DLD1 (cell line): ENCODE results near the gene SHMT1.

Experiments
- in situ Hi-C: cut with HindIII; loops from 2 replicates; pipeline ENCODE4 v1.10.0; 2017; ENCODE audit warnings: low sequenced_read_pairs

SHMT1 gene

GRCh38 chr17:18291718-18292540 is 71.4 kb downstream of the SHMT1 start:
- in situ Hi-C loops = no loop called here

GRCh38 chr17:18285296-18285695 is 78.1 kb downstream of the SHMT1 start:
- in situ Hi-C loops = no loop called here

- in situ Hi-C loops = no loop called here
Measured at GRCh38 chr17:18281788-18282187, 81.6 kb downstream of the SHMT1 start.

GRCh38 chr17:18280766-18281371 is 82.5 kb downstream of the SHMT1 start:
- in situ Hi-C loops = no loop called here

- in situ Hi-C loops = no loop called here
Measured at GRCh38 chr17:18280249-18280648, 83.1 kb downstream of the SHMT1 start.

GRCh38 chr17:18278867-18279266 is 84.5 kb downstream of the SHMT1 start:
- in situ Hi-C loops = no loop called here
